ENCODE results near the gene IGFBP7. TPM values are rescaled to one million over a fixed set of nuclear protein-coding genes. Genes with fewer than 3 reads are reported as not detected.

The IGFBP7 gene
- total and polyA plus RNA-seq, 2 of the 8 experiments (the other 6 are each of a cell fraction or from before 2014, with no cell fraction given) = 0.17 to 0.48 TPM

- peaks cover 6% of the 10 kb centered on the region for H3K79me1 ChIP-seq (ENCODE audit: low read depth, low read length)
- no peaks in the 10 kb centered on the region for H3K9me3 ChIP-seq (ENCODE audit: insufficient read depth in 2 of 2, low read depth in 1 of 2, low read length in 1 of 2)
- no peaks in the 10 kb centered on the region for H3K4me1 ChIP-seq (replicated peaks in 1 of 4; ENCODE audit: control insufficient read depth in 3 of 4, insufficient read depth in 4 of 4, low read length in 3 of 4)
- no peak overlapping the region for H2AFZ ChIP-seq (ENCODE audit: low read length)
- WGBS, 2 experiments (ENCODE audit: extremely low coverage in 1 of 2, insufficient coverage in 1 of 2, insufficient read length in 1 of 2, insufficient replicate concordance in 2 of 2, low coverage in 1 of 2, low lambda C conversion rate in 2 of 2, missing lambda C conversion rate in 1 of 2) = 83% methylated on average over 1 of the region's 1 CpG; no CpG with 5 or more reads in 1 of the 2 experiments
- no peak overlapping the region for H3K18ac ChIP-seq (ENCODE audit: extremely low read depth, low read length)
- TF ChIP-seq JUND (IDR thresholded peaks at IDR 0.05; ENCODE audit: low read length) = no peak
- no peak for TF ChIP-seq ASH2L (IDR thresholded peaks at IDR 0.05; ENCODE audit: low read length)
- TF ChIP-seq PHF8 (conservative IDR thresholded peaks at IDR 0.05; ENCODE audit: low read depth, low read length) = no peak
- TF ChIP-seq HDAC6 (IDR thresholded peaks at IDR 0.05; ENCODE audit: low read depth, low read length) = no peak
- TF ChIP-seq SP2 (IDR thresholded peaks at IDR 0.05; ENCODE audit: low read length) = no peak
- TF ChIP-seq CHD1 (IDR thresholded peaks at IDR 0.05; ENCODE audit: low read depth, low read length) = no peak
- TF ChIP-seq CREB1 (IDR thresholded peaks at IDR 0.05) = no peak
- no peak for TF ChIP-seq SP1 (IDR thresholded peaks at IDR 0.05; ENCODE audit: low read depth, low read length)
- peaks cover 0 to 46% (median 20%) of the 10 kb centered on the region in 4 experiments; a peak in 6 of 8 replicates for H3K36me3 ChIP-seq (ENCODE audit: control insufficient read depth in 2 of 4, insufficient read depth in 4 of 4, low read length in 3 of 4)
- ChIA-PET CTCF (ENCODE audit: partially characterized antibody) (no interaction called here), POLR2A (ENCODE audit: partially characterized antibody) (no interaction called here)
- peaks cover 2 to 22% of the 10 kb centered on the region in 2 experiments for H4K20me1 ChIP-seq (replicated peaks in 1 of 2; ENCODE audit: control insufficient read depth in 1 of 2, insufficient read depth in 2 of 2, low read length in 2 of 2)
- H3K27me3 ChIP-seq (replicated peaks in 1 of 4; ENCODE audit: control insufficient read depth in 3 of 4, extremely low read depth in 1 of 4, insufficient read depth in 3 of 4, low read length in 3 of 4) = no peaks in the 10 kb centered on the region
- no peak overlapping the region for H3K27ac ChIP-seq (ENCODE audit: low read depth, low read length)
- no peaks in the 10 kb centered on the region for H3K23me2 ChIP-seq (ENCODE audit: low read depth, low read length)
- no peak overlapping the region for H2AK5ac ChIP-seq (ENCODE audit: low read depth, low read length)
- no peak overlapping the region for H3K4ac ChIP-seq (replicated peaks; ENCODE audit: insufficient read length, low read depth, low read length)
- no peak overlapping the region for H2BK120ac ChIP-seq (replicated peaks; ENCODE audit: low read depth, low read length)
- H3K4me3 ChIP-seq (ENCODE audit: extremely low read depth in 1 of 4, insufficient read depth in 2 of 4, low read depth in 3 of 4, low read length in 4 of 4) = no peak overlapping the region
- H3K9ac ChIP-seq (replicated peaks in 1 of 4; ENCODE audit: extremely low read depth in 1 of 4, low read depth in 3 of 4, low read length in 3 of 4) = no peak overlapping the region
- no peak overlapping the region for H2BK12ac ChIP-seq (ENCODE audit: low read depth, low read length)
- no peak overlapping the region for H3K4me2 ChIP-seq (ENCODE audit: insufficient read depth in 1 of 2, low read depth in 2 of 2, low read length in 2 of 2)
- DNase-seq (ENCODE audit: low read depth in 1 of 2, low spot score in 2 of 2) (no peak), FAIRE-seq (no peak)
- H2BK5ac ChIP-seq (ENCODE audit: low read depth, low read length) = no peak overlapping the region
- H4K8ac ChIP-seq (ENCODE audit: extremely low read depth, insufficient read depth, low read length) = no peak overlapping the region
- no peak overlapping the region for H2BK15ac ChIP-seq (ENCODE audit: low read length)
- no peak overlapping the region for H3K23ac ChIP-seq (ENCODE audit: insufficient read length)
- no peak overlapping the region for H4K91ac ChIP-seq (replicated peaks; ENCODE audit: insufficient read length, low read length)
- H3K56ac ChIP-seq (replicated peaks; ENCODE audit: insufficient read length, low read depth, low read length) = no peak overlapping the region
- no peak overlapping the region for H2BK20ac ChIP-seq (ENCODE audit: low read length)
- H4K5ac ChIP-seq (ENCODE audit: insufficient read length, low read depth, low read length) = no peak overlapping the region
- H3K14ac ChIP-seq (ENCODE audit: insufficient read length) = no peak overlapping the region
- peaks cover 17 to 80% of the 10 kb centered on the region in 2 experiments for H3K79me2 ChIP-seq (ENCODE audit: control insufficient read depth in 1 of 2, insufficient read depth in 2 of 2, low read length in 2 of 2)
Measured at GRCh38 chr4:56986192-56986591, 124.0 kb downstream of the IGFBP7 start.
